Liver (tissue), 9 donors: Measurements from ENCODE around the gene HEXIM1. TPM values are rescaled to one million over a fixed set of nuclear protein-coding genes. Genes with fewer than 3 reads are reported as not detected.

ENCODE experiments used
- DNase-seq: peaks from one replicate; pipeline ENCODE4 v3.0.0-alpha.2; 2017; ENCODE audit warnings: low spot score
- H3K27ac ChIP-seq, 2 donors: one replicate each; pipeline ENCODE4 v1.7.0; 2013; ENCODE audit warnings: inconsistent platforms in 2 of 2, low read length in 2 of 2, control low read depth in 1 of 2, low read depth in 1 of 2, mild to moderate bottlenecking in 1 of 2
- H3K27me3 ChIP-seq, 4 donors: one replicate each; pipeline versions ENCODE4 v1.6.1 to v1.7.0; 2013; ENCODE audit warnings: low read length in 3 of 4, inconsistent platforms in 1 of 4, mild to moderate bottlenecking in 1 of 4, moderate library complexity in 1 of 4; ENCODE audit not compliant: control insufficient read depth in 4 of 4, insufficient read depth in 4 of 4
- H3K36me3 ChIP-seq, 4 donors: one replicate each; pipeline versions ENCODE4 v1.6.1 to v1.7.0; 2013; ENCODE audit warnings: low read length in 3 of 4, mild to moderate bottlenecking in 3 of 4, low read depth in 1 of 4, moderate library complexity in 1 of 4; ENCODE audit not compliant: control insufficient read depth in 4 of 4, insufficient read depth in 3 of 4
- H3K4me1 ChIP-seq, 4 donors: one replicate each; pipeline versions ENCODE4 v1.6.1 to v1.7.0; 2013; ENCODE audit warnings: low read length in 3 of 4, mild to moderate bottlenecking in 3 of 4, moderate library complexity in 1 of 4; ENCODE audit not compliant: control insufficient read depth in 4 of 4, insufficient read depth in 4 of 4
- H3K4me3 ChIP-seq, 3 donors: one replicate each; pipeline versions ENCODE4 v1.6.1 to v1.7.0; 2013; ENCODE audit warnings: low read length in 3 of 3, control low read depth in 1 of 3, low read depth in 1 of 3, mild to moderate bottlenecking in 1 of 3
- H3K9ac ChIP-seq, 2 donors: one replicate each; pipeline ENCODE4 v1.7.0; 2013; ENCODE audit warnings: low read length in 2 of 2, mild to moderate bottlenecking in 2 of 2, moderate library complexity in 2 of 2, control low read depth in 1 of 2, low read depth in 1 of 2
- H3K9me3 ChIP-seq, 4 donors: one replicate each; pipeline versions ENCODE4 v1.6.1 to v1.7.0; 2013; ENCODE audit warnings: low read length in 3 of 4; ENCODE audit not compliant: control insufficient read depth in 4 of 4
- ATF3 ChIP-seq: IDR thresholded peaks from 2 replicates; pipeline ENCODE4 v1.6.1; 2016; ENCODE audit warnings: antibody characterized with exemption
- CTCF ChIP-seq: fragments of 150-350 bp; IDR thresholded peaks from 2 replicates; pipeline ENCODE4 v1.5.1; 2017; ENCODE audit warnings: improper control_type of control experiment, low read depth, low read length; ENCODE audit not compliant: missing input control
- EGR1 ChIP-seq, 2 donors: IDR thresholded peaks; 2 replicates each; pipeline ENCODE4 v1.6.1; 2016 to 2018; ENCODE audit warnings: antibody characterized with exemption in 2 of 2, low read depth in 2 of 2
- GABPA ChIP-seq, 2 donors: IDR thresholded peaks in 1 of 2; conservative IDR thresholded peaks in 1 of 2; 2 replicates each; pipeline ENCODE4 v1.6.1; 2016; ENCODE audit warnings: antibody characterized with exemption in 2 of 2, mild to moderate bottlenecking in 1 of 2, moderate library complexity in 1 of 2
- HNF4A ChIP-seq, 2 donors: conservative IDR thresholded peaks; 2 replicates each; pipeline ENCODE4 v1.6.1; 2016; ENCODE audit warnings: antibody characterized with exemption in 2 of 2, mild to moderate bottlenecking in 2 of 2
- HNF4G ChIP-seq: IDR thresholded peaks from 2 replicates; pipeline ENCODE4 v1.6.1; 2016; ENCODE audit warnings: antibody characterized with exemption
- JUND ChIP-seq, 2 donors: IDR thresholded peaks; 2 replicates each; pipeline ENCODE4 v1.6.1; 2016; ENCODE audit warnings: antibody characterized with exemption in 2 of 2
- NR2F2 ChIP-seq: IDR thresholded peaks from 2 replicates; pipeline ENCODE4 v1.6.1; 2016; ENCODE audit warnings: antibody characterized with exemption
- TAF1 ChIP-seq: conservative IDR thresholded peaks from 2 replicates; pipeline ENCODE4 v1.6.1; 2016; ENCODE audit warnings: antibody characterized with exemption, mild to moderate bottlenecking
- YY1 ChIP-seq: IDR thresholded peaks from 2 replicates; pipeline ENCODE4 v1.6.1; 2016; ENCODE audit warnings: antibody characterized with exemption, mild to moderate bottlenecking
- ZBTB33 ChIP-seq: IDR thresholded peaks from 2 replicates; pipeline ENCODE4 v1.6.1; 2016; ENCODE audit warnings: antibody characterized with exemption
- WGBS: extraction: QIAGEN DNeasy Blood & Tissue Kit; methylation state at CpG from one replicate; pipeline ENCODE4 v1.1.7; 2013; 5-methylcytosine and 5-hydroxymethylcytosine counted together
- polyA plus RNA-seq, 2 donors: library from polyadenylated mRNA; stranded (reverse) in 1 of 2; unstranded in 1 of 2; fragments of 200-250 nt in 1 of 2; fragments of >200 nt in 1 of 2; fragmentation: Nextera tagmentation in 1 of 2; extraction: Ambion mirVana in 1 of 2; gene quantifications; one replicate each; pipeline versions ENCODE4 v1.2.1 to v1.2.3, GENCODE V29; 2013 to 2015
- total RNA-seq, 2 donors: library from RNA; depleted of rRNA; stranded (reverse); fragments of >200 nt; gene quantifications; one replicate each; pipeline ENCODE4 v1.2.3, GENCODE V29; 2014
- TF ChIP-seq, protein P1 (sequence below): IDR thresholded peaks from 2 replicates; pipeline ENCODE4 v1.6.1; 2016; ENCODE audit warnings: antibody characterized with exemption
- donor health status: healthy.
- donor health status: healthy.
- donor health status: healthy.
- donor health status: healthy.
- donor health status: healthy.

HEXIM1 gene
- total and polyA plus RNA-seq, 4 donors = 7.4 to 14.3 (median 12.3) TPM

DNA sequence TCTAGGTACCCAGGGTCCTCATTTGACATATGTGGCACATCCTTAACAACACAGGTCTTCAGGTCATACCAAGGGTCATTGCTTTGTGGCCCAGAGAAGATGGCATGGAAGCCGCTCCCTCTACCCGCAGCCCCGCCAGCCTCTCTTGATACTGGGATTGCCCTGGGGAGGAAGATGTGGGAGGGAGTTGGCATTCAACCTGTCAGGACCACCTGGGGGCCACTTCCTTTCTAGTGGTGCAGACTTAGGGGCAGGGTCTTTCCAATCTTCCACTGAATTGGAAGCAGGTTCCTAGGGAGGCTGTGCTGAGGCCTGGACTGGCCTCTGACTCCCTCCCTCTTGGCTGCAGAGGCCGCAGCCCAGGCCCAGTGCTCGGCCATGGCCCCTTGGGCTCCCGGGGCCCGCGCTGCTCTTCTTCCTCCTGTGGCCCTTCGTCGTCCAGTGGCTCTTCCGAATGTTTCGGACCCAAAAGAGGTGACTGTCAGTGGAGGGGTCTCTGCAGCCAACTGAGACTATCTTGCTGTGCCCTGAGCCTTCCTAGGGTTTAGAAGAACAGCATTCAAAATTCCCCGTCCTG lies 5.1 kb upstream of the HEXIM1 start:
- Histone ChIP-seq H3K27me3 (no peaks in the 10 kb centered on the region), H3K9ac (no peak overlapping the region), H3K4me3 (no peak overlapping the region), H3K27ac (peak overlapping the region; percentile 77 to 85), H3K4me1 (peaks cover 8 to 53% (median 39%) of the 10 kb centered on the region in 4 donors), H3K36me3 (peaks cover 2 to 9% (median 7%) of the 10 kb centered on the region in 4 donors), H3K9me3 (no peaks in the 10 kb centered on the region)
- TF ChIP-seq, protein P1, sequence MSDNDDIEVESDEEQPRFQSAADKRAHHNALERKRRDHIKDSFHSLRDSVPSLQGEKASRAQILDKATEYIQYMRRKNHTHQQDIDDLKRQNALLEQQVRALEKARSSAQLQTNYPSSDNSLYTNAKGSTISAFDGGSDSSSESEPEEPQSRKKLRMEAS = no peak
- TF ChIP-seq NR2F2 = peak; percentile 29
- no peak for DNase-seq
- WGBS = 84% methylated on average over 13 of the region's 13 CpGs

GRCh38 chr17:45143767-45144198 lies 4.5 kb upstream of the HEXIM1 start:
- peaks cover 8 to 49% (median 33%) of the 10 kb centered on the region in 4 donors for H3K4me1 ChIP-seq
- H3K9ac ChIP-seq = no peak overlapping the region
- H3K4me3 ChIP-seq = peak overlapping the region in 1 of 3 donors; percentile 39
- 22% methylated on average over 21 of the region's 21 CpGs for WGBS
- no peaks in the 10 kb centered on the region for H3K27me3 ChIP-seq
- peak; percentile 56 for DNase-seq
- H3K36me3 ChIP-seq = peaks cover 1 to 9% (median 7%) of the 10 kb centered on the region in 4 donors
- TF ChIP-seq HNF4A (conservative IDR thresholded peaks at IDR 0.05) (peak in 1 of 2 donors; percentile 24), GABPA (IDR thresholded peaks at IDR 0.05 in 1 of 2, conservative IDR thresholded peaks at IDR 0.05 in 1 of 2) (no peak), YY1 (peak; percentile 8)
- H3K9me3 ChIP-seq = no peaks in the 10 kb centered on the region
- H3K27ac ChIP-seq = peak overlapping the region; percentile 77 to 85

DNA sequence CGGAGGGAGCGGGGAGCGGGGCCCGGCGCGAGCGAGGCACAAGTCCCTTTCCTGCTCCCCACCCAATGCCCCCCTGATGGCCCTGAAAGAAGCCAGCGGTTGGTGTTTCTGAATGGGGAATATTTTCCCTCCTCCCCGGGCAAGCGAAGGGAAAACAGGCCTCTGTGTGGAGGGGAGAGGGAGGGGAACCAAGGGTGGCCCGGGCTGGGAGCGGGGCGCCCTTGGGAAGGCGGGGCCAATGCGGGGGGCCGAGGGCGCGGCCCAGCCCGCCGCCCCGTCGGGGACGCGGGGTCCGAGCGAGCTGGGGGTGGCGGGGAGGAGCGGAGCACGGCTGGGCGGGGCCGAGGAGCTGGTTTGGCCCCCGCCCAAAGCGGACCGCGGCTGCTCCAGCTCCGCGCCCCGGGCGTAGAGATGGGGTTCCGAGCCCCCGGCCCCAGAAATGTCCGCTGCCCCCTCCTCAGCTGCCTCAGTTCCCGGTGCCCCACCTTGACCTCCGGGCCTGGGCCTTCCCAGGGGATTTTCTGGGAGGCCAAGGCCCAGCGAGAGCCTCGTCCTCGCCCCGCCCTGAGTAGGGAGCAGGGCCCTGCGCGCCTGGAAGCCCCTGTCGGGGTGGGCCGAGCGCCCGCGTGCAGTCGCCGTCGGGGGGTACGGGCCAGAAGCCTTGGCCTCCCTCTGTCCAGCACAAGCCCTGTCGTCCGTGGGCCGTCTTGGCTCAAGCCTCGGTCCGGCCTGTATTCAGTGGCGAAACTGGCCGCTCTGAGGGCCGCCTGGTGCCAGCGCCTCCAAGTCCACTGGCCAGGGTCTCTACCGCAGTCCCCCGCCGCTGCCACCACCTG lies 3.9 kb upstream of the HEXIM1 start:
- peak; percentile 71 for DNase-seq
- H3K4me1 ChIP-seq = peaks cover 8 to 48% (median 30%) of the 10 kb centered on the region in 4 donors
- TF ChIP-seq HNF4G = no peak
- H3K9ac ChIP-seq = no peak overlapping the region
- no peaks in the 10 kb centered on the region for H3K27me3 ChIP-seq
- H3K36me3 ChIP-seq = peaks cover 0 to 8% (median 7%) of the 10 kb centered on the region in 4 donors
- peak overlapping the region in 1 of 3 donors; percentile 39 for H3K4me3 ChIP-seq
- WGBS = 14% methylated on average over 71 of the region's 71 CpGs
- H3K9me3 ChIP-seq = no peaks in the 10 kb centered on the region
- H3K27ac ChIP-seq = peak overlapping the region; percentile 77 to 85

- WGBS = 76% methylated on average over 8 of the region's 8 CpGs
- H3K9ac ChIP-seq = no peak overlapping the region
- TF ChIP-seq EGR1 (IDR thresholded peaks at IDR 0.05; ENCODE audit: low read depth in 2 of 2) (no peak), ZBTB33 (no peak), ATF3 (no peak), JUND (IDR thresholded peaks at IDR 0.05) (no peak), NR2F2 (no peak), TAF1 (no peak), CTCF (no peak)
- H3K4me1 ChIP-seq = peaks cover 8 to 48% (median 30%) of the 10 kb centered on the region in 4 donors
- peak overlapping the region in 1 of 3 donors; percentile 39 for H3K4me3 ChIP-seq
- no peaks in the 10 kb centered on the region for H3K9me3 ChIP-seq
- no peak for DNase-seq
- H3K27me3 ChIP-seq = no peaks in the 10 kb centered on the region
- H3K36me3 ChIP-seq = peaks cover 0 to 4% (median 2%) of the 10 kb centered on the region in 4 donors
- H3K27ac ChIP-seq = peak overlapping the region; percentile 77 to 85
Measured at GRCh38 chr17:45145035-45145389, 3.3 kb upstream of the HEXIM1 start.
